HepG2 (cell line): ENCODE results near the gene DNMT3A. TPM values are rescaled to one million over a fixed set of nuclear protein-coding genes. Genes with fewer than 3 reads are reported as not detected.
A peak's percentile ranks its signal among the peaks of the same experiment; 100 is the strongest.

Experiments used
- CBX1 ChIP-seq: IDR thresholded peaks from one replicate; pipeline ENCODE4 v1.6.1; 2016; ENCODE audit warnings: antibody characterized with exemption, low read depth
- CBX2 ChIP-seq, 2 experiments: fragments of 200-600 bp in 1 of 2; sonication (generic); formaldehyde crosslinking in 1 of 2; IDR thresholded peaks; 2 replicates each; pipeline versions ENCODE4 v1.7.0 to v1.8.1; 2018 to 2022; ENCODE audit warnings: low read depth in 2 of 2, low read length in 1 of 2, mild to moderate bottlenecking in 1 of 2, missing genetic modification reagents in 1 of 2
- FOSL1 ChIP-seq: sonication (generic); formaldehyde crosslinking; IDR thresholded peaks from 2 replicates; pipeline ENCODE4 v1.9.0; 2021; ENCODE audit warnings: missing genetic modification reagents, borderline replicate concordance
- GATA4 ChIP-seq: sonication (generic); IDR thresholded peaks from 2 replicates; pipeline ENCODE4 v1.6.1; 2016; ENCODE audit warnings: antibody characterized with exemption, low read depth, borderline replicate concordance
- KMT2A ChIP-seq: sonication (generic); formaldehyde crosslinking; IDR thresholded peaks from 2 replicates; pipeline ENCODE4 v1.4.0; 2020; ENCODE audit warnings: missing genetic modification reagents
- MAFK ChIP-seq, 2 experiments: IDR thresholded peaks in 1 of 2; conservative IDR thresholded peaks in 1 of 2; 2 replicates each; pipeline ENCODE4 v1.6.1; 2011; ENCODE audit warnings: improper control_type of control experiment in 2 of 2, low read length in 2 of 2
- MED1 ChIP-seq: sonication (generic); formaldehyde crosslinking; IDR thresholded peaks from 2 replicates; pipeline ENCODE4 v1.4.0; 2020; ENCODE audit warnings: missing genetic modification reagents
- NR2F2 ChIP-seq: IDR thresholded peaks from 2 replicates; pipeline ENCODE4 v1.6.1; 2012; ENCODE audit warnings: low read depth, inconsistent platforms, borderline replicate concordance
- REPIN1 ChIP-seq: sonication (generic); formaldehyde crosslinking; IDR thresholded peaks from 2 replicates; pipeline ENCODE4 v1.8.0; 2022; ENCODE audit warnings: missing genetic modification reagents, low read depth, mild to moderate bottlenecking, borderline replicate concordance
- RFXAP ChIP-seq: sonication (generic); formaldehyde crosslinking; IDR thresholded peaks from 2 replicates; pipeline ENCODE4 v1.4.0; 2020; ENCODE audit warnings: missing genetic modification reagents, borderline replicate concordance
- SALL1 ChIP-seq: sonication (generic); formaldehyde crosslinking; IDR thresholded peaks from 2 replicates; pipeline ENCODE4 v1.8.0; 2022; ENCODE audit warnings: mild to moderate bottlenecking, missing genetic modification reagents
- SOX6 ChIP-seq, 2 experiments: fragments of 450-650 bp in 1 of 2; sonication (generic) in 1 of 2; formaldehyde crosslinking in 1 of 2; IDR thresholded peaks; 2 replicates each; pipeline versions ENCODE4 v1.4.0 to v1.6.1; 2017 to 2020; ENCODE audit warnings: antibody characterized with exemption in 1 of 2, mild to moderate bottlenecking in 1 of 2, missing genetic modification reagents in 1 of 2
- SPEN ChIP-seq: sonication (generic); formaldehyde crosslinking; IDR thresholded peaks from 2 replicates; pipeline ENCODE4 v1.5.1; 2020; ENCODE audit warnings: low read depth, mild to moderate bottlenecking, missing genetic modification reagents
- SRSF9 ChIP-seq: fragments of 200-400 bp; formaldehyde crosslinking; IDR thresholded peaks from 2 replicates; pipeline ENCODE4 v1.6.1; 2018; ENCODE audit warnings: borderline replicate concordance, mild to moderate bottlenecking, low read depth, low read length; ENCODE audit not compliant: insufficient read depth, poor library complexity, severe bottlenecking
- STAG1 ChIP-seq: sonication (generic); formaldehyde crosslinking; IDR thresholded peaks from 2 replicates; pipeline ENCODE4 v1.4.0; 2020; ENCODE audit warnings: missing genetic modification reagents
- TARDBP ChIP-seq: sonication (generic); formaldehyde crosslinking; IDR thresholded peaks from 2 replicates; pipeline ENCODE4 v1.8.0; 2022; ENCODE audit warnings: mild to moderate bottlenecking, missing genetic modification reagents
- XRCC5 ChIP-seq: fragments of 200-400 bp; formaldehyde crosslinking; optimal IDR thresholded peaks from 2 replicates; pipeline ENCODE3; 2017; ENCODE audit warnings: mild to moderate bottlenecking, low read length
- ZBTB7B ChIP-seq: sonication (generic); formaldehyde crosslinking; IDR thresholded peaks from 2 replicates; pipeline ENCODE4 v1.4.0; 2020; ENCODE audit warnings: missing genetic modification reagents
- ZNF333 ChIP-seq: sonication (generic); formaldehyde crosslinking; IDR thresholded peaks from 2 replicates; pipeline ENCODE4 v1.4.0; 2020; ENCODE audit warnings: mild to moderate bottlenecking, missing genetic modification reagents, borderline replicate concordance
- ZNF335 ChIP-seq: sonication (generic); formaldehyde crosslinking; IDR thresholded peaks from 2 replicates; pipeline ENCODE4 v1.4.0; 2020; ENCODE audit warnings: missing genetic modification reagents
- ZNF598 ChIP-seq: sonication (generic); formaldehyde crosslinking; IDR thresholded peaks from 2 replicates; pipeline ENCODE4 v1.5.1; 2020; ENCODE audit warnings: mild to moderate bottlenecking, missing genetic modification reagents, borderline replicate concordance
- ZNF75D ChIP-seq: sonication (generic); formaldehyde crosslinking; IDR thresholded peaks from 2 replicates; pipeline ENCODE4 v1.8.1; 2023; ENCODE audit warnings: missing genetic modification reagents, mild to moderate bottlenecking, borderline replicate concordance
- polyA plus RNA-seq, 8 experiments: library from polyadenylated mRNA; depleted of rRNA in 3 of 8; stranded (reverse) in 7 of 8; unstranded in 1 of 8; fragments of >200 nt; fragmentation: Illumina TruSeq in 4 of 8; extraction: Trizol in 4 of 8; gene quantifications; 2 replicates each; pipeline versions ENCODE4 v1.2.1 to v1.2.3, GENCODE V29; 2011 to 2016; ENCODE audit warnings: low read depth in 4 of 8, missing spikeins in 1 of 8, mixed read lengths in 1 of 8; ENCODE audit not compliant: insufficient read depth in 1 of 8
- total RNA-seq, 5 experiments: library from RNA; depleted of rRNA; stranded (reverse); fragments of >200 nt; fragmentation: Illumina TruSeq; extraction: Trizol; gene quantifications; 2 replicates each; pipeline ENCODE4 v1.2.3, GENCODE V29; 2016; ENCODE audit warnings: low read depth in 1 of 5
- TF ChIP-seq, protein P1 (sequence below): sonication (generic); formaldehyde crosslinking; IDR thresholded peaks from 2 replicates; pipeline ENCODE4 v1.4.0; 2020; ENCODE audit warnings: missing genetic modification reagents
- TF ChIP-seq, protein P2 (sequence below): IDR thresholded peaks from 2 replicates; pipeline ENCODE4 v1.6.1; 2016; ENCODE audit warnings: missing compliant biosample characterization, missing genetic modification reagents, borderline replicate concordance
- TF ChIP-seq, protein P3 (sequence below): sonication (generic); formaldehyde crosslinking; IDR thresholded peaks from 2 replicates; pipeline ENCODE4 v1.5.0; 2020; ENCODE audit warnings: missing genetic modification reagents
- TF ChIP-seq, protein P4 (sequence below): sonication (generic); formaldehyde crosslinking; IDR thresholded peaks from 2 replicates; pipeline ENCODE4 v1.5.0; 2020; ENCODE audit warnings: mild to moderate bottlenecking, missing genetic modification reagents
- TF ChIP-seq, protein P5 (sequence below): sonication (generic); formaldehyde crosslinking; IDR thresholded peaks from 2 replicates; pipeline ENCODE4 v1.8.1; 2023; ENCODE audit warnings: mild to moderate bottlenecking, missing genetic modification reagents, borderline replicate concordance

Gene DNMT3A
- total and polyA plus RNA-seq, 2 of the 13 experiments (the other 11 are each of a cell fraction or from before 2014, with no cell fraction given) = 14.7 to 29.1 TPM

DNA sequence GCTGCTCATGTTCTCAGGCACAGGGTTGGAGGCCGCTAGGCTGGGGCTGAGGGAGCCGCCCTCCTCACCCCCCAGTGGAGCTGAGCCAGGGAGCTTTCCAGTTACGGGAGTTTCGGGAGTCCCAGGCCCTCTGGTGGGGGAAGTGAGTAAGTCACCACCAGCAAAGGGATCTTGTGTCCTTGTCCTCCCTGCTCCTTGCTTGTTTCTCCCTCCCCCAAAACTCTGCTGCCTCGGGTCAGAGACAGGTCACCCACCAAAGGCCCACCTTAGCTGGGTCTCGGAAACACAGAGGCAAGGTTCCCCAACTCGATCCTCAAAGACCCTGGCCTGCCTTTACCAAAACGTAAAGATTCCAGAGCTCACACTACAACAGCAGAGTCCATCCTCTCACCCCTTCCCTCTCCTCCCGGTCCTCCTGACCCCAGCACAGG is 112.9 kb downstream of the DNMT3A start (continued):
- TF ChIP-seq CBX2 (IDR thresholded peaks at IDR 0.05; ENCODE audit: low read depth, low read length) (no peak), CBX2 (CRISPR knock-in tag; IDR thresholded peaks at IDR 0.05; ENCODE audit: low read depth) (no peak), FOSL1 (CRISPR knock-in tag) (no peak), ZNF75D (CRISPR knock-in tag) (no peak), ZNF598 (CRISPR knock-in tag) (no peak), SRSF9 (no peak), ZBTB7B (CRISPR knock-in tag) (0 out of 2 replicates have a peak, but pooled peaks have one; percentile 33), TARDBP (CRISPR knock-in tag) (0 out of 2 replicates have a peak, but pooled peaks have one; percentile 24), MAFK (conservative IDR thresholded peaks at IDR 0.05 in 1 of 2, IDR thresholded peaks at IDR 0.05 in 1 of 2; ENCODE audit: low read length in 2 of 2) (no peak), CBX1 (no peak), SPEN (CRISPR knock-in tag) (no peak), XRCC5 (peak; percentile 92), REPIN1 (CRISPR knock-in tag) (0 out of 2 replicates have a peak, but pooled peaks have one; percentile 47), SOX6 (IDR thresholded peaks at IDR 0.05) (no peak), SOX6 (CRISPR knock-in tag; IDR thresholded peaks at IDR 0.05) (0 out of 2 replicates have a peak, but pooled peaks have one; percentile 21), MED1 (CRISPR knock-in tag) (no peak), RFXAP (CRISPR knock-in tag) (peak; percentile 35; the same call in 1 of the 2 replicates), KMT2A (CRISPR knock-in tag) (no peak), GATA4 (no peak), ZNF335 (CRISPR knock-in tag) (no peak), NR2F2 (no peak), SALL1 (CRISPR knock-in tag) (peak; percentile 40), ZNF333 (no peak), STAG1 (CRISPR knock-in tag) (peak; percentile 52)
- TF ChIP-seq, protein P1, sequence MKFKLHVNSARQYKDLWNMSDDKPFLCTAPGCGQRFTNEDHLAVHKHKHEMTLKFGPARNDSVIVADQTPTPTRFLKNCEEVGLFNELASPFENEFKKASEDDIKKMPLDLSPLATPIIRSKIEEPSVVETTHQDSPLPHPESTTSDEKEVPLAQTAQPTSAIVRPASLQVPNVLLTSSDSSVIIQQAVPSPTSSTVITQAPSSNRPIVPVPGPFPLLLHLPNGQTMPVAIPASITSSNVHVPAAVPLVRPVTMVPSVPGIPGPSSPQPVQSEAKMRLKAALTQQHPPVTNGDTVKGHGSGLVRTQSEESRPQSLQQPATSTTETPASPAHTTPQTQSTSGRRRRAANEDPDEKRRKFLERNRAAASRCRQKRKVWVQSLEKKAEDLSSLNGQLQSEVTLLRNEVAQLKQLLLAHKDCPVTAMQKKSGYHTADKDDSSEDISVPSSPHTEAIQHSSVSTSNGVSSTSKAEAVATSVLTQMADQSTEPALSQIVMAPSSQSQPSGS = no peak
- TF ChIP-seq, protein P2, sequence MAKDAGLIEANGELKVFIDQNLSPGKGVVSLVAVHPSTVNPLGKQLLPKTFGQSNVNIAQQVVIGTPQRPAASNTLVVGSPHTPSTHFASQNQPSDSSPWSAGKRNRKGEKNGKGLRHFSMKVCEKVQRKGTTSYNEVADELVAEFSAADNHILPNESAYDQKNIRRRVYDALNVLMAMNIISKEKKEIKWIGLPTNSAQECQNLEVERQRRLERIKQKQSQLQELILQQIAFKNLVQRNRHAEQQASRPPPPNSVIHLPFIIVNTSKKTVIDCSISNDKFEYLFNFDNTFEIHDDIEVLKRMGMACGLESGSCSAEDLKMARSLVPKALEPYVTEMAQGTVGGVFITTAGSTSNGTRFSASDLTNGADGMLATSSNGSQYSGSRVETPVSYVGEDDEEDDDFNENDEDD (CRISPR knock-in tag) = no peak
- TF ChIP-seq, protein P3, sequence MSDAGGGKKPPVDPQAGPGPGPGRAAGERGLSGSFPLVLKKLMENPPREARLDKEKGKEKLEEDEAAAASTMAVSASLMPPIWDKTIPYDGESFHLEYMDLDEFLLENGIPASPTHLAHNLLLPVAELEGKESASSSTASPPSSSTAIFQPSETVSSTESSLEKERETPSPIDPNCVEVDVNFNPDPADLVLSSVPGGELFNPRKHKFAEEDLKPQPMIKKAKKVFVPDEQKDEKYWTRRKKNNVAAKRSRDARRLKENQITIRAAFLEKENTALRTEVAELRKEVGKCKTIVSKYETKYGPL = no peak
- TF ChIP-seq, protein P4, sequence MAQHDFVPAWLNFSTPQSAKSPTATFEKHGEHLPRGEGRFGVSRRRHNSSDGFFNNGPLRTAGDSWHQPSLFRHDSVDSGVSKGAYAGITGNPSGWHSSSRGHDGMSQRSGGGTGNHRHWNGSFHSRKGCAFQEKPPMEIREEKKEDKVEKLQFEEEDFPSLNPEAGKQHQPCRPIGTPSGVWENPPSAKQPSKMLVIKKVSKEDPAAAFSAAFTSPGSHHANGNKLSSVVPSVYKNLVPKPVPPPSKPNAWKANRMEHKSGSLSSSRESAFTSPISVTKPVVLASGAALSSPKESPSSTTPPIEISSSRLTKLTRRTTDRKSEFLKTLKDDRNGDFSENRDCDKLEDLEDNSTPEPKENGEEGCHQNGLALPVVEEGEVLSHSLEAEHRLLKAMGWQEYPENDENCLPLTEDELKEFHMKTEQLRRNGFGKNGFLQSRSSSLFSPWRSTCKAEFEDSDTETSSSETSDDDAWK = no peak
- TF ChIP-seq, protein P5, sequence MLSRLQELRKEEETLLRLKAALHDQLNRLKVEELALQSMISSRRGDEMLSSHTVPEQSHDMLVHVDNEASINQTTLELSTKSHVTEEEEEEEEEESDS (CRISPR knock-in tag) = no peak
